ENCODE data around the gene ARHGEF2. TPM values are rescaled to one million over a fixed set of nuclear protein-coding genes. Genes with fewer than 3 reads are reported as not detected.

The ARHGEF2 gene
- total and polyA plus RNA-seq, 10 of the 15 experiments (the other 5 are each of a cell fraction or from before 2014, with no cell fraction given) = 8.1 to 113 (median 69.9) TPM

GRCh38 chr1:155976062-155976912 is 2.1 kb downstream of the ARHGEF2 start (continued):
- TF ChIP-seq ZBED1 (IDR thresholded peaks at IDR 0.05; ENCODE audit: borderline replicate concordance) (0 out of 2 replicates have a peak, but pooled peaks have one; percentile 22), BMI1 (IDR thresholded peaks at IDR 0.05; ENCODE audit: borderline replicate concordance) (no peak), EGR1 (IDR thresholded peaks at IDR 0.05; ENCODE audit: borderline replicate concordance in 1 of 2, low read depth in 2 of 2, low read length in 2 of 2) (no peak; a peak in 1 of 3 replicates), ZNF592 (IDR thresholded peaks at IDR 0.05) (no peak), KAT2A (conservative IDR thresholded peaks at IDR 0.05; ENCODE audit: control insufficient read depth, low read depth, low read length) (no peak), SMAD5 (IDR thresholded peaks at IDR 0.05; ENCODE audit: low read depth) (no peak), TARDBP (IDR thresholded peaks at IDR 0.05; ENCODE audit: borderline replicate concordance) (no peak), MEF2A (IDR thresholded peaks at IDR 0.05; ENCODE audit: insufficient read depth, low read depth, low read length) (no peak), SIX5 (IDR thresholded peaks at IDR 0.05; ENCODE audit: low read depth, low read length, severe bottlenecking) (no peak)
- TF ChIP-seq, protein P1, sequence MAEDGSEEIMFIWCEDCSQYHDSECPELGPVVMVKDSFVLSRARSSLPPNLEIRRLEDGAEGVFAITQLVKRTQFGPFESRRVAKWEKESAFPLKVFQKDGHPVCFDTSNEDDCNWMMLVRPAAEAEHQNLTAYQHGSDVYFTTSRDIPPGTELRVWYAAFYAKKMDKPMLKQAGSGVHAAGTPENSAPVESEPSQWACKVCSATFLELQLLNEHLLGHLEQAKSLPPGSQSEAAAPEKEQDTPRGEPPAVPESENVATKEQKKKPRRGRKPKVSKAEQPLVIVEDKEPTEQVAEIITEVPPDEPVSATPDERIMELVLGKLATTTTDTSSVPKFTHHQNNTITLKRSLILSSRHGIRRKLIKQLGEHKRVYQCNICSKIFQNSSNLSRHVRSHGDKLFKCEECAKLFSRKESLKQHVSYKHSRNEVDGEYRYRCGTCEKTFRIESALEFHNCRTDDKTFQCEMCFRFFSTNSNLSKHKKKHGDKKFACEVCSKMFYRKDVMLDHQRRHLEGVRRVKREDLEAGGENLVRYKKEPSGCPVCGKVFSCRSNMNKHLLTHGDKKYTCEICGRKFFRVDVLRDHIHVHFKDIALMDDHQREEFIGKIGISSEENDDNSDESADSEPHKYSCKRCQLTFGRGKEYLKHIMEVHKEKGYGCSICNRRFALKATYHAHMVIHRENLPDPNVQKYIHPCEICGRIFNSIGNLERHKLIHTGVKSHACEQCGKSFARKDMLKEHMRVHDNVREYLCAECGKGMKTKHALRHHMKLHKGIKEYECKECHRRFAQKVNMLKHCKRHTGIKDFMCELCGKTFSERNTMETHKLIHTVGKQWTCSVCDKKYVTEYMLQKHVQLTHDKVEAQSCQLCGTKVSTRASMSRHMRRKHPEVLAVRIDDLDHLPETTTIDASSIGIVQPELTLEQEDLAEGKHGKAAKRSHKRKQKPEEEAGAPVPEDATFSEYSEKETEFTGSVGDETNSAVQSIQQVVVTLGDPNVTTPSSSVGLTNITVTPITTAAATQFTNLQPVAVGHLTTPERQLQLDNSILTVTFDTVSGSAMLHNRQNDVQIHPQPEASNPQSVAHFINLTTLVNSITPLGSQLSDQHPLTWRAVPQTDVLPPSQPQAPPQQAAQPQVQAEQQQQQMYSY (CRISPR knock-in tag; IDR thresholded peaks at IDR 0.05) = no peak
- TF ChIP-seq, protein P2, sequence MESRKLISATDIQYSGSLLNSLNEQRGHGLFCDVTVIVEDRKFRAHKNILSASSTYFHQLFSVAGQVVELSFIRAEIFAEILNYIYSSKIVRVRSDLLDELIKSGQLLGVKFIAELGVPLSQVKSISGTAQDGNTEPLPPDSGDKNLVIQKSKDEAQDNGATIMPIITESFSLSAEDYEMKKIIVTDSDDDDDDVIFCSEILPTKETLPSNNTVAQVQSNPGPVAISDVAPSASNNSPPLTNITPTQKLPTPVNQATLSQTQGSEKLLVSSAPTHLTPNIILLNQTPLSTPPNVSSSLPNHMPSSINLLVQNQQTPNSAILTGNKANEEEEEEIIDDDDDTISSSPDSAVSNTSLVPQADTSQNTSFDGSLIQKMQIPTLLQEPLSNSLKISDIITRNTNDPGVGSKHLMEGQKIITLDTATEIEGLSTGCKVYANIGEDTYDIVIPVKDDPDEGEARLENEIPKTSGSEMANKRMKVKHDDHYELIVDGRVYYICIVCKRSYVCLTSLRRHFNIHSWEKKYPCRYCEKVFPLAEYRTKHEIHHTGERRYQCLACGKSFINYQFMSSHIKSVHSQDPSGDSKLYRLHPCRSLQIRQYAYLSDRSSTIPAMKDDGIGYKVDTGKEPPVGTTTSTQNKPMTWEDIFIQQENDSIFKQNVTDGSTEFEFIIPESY (IDR thresholded peaks at IDR 0.05) = no peak
- TF ChIP-seq, protein P3, sequence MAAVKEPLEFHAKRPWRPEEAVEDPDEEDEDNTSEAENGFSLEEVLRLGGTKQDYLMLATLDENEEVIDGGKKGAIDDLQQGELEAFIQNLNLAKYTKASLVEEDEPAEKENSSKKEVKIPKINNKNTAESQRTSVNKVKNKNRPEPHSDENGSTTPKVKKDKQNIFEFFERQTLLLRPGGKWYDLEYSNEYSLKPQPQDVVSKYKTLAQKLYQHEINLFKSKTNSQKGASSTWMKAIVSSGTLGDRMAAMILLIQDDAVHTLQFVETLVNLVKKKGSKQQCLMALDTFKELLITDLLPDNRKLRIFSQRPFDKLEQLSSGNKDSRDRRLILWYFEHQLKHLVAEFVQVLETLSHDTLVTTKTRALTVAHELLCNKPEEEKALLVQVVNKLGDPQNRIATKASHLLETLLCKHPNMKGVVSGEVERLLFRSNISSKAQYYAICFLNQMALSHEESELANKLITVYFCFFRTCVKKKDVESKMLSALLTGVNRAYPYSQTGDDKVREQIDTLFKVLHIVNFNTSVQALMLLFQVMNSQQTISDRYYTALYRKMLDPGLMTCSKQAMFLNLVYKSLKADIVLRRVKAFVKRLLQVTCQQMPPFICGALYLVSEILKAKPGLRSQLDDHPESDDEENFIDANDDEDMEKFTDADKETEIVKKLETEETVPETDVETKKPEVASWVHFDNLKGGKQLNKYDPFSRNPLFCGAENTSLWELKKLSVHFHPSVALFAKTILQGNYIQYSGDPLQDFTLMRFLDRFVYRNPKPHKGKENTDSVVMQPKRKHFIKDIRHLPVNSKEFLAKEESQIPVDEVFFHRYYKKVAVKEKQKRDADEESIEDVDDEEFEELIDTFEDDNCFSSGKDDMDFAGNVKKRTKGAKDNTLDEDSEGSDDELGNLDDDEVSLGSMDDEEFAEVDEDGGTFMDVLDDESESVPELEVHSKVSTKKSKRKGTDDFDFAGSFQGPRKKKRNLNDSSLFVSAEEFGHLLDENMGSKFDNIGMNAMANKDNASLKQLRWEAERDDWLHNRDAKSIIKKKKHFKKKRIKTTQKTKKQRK (IDR thresholded peaks at IDR 0.05; ENCODE audit: low read depth, low read length) = no peak
- TF ChIP-seq, protein P4, sequence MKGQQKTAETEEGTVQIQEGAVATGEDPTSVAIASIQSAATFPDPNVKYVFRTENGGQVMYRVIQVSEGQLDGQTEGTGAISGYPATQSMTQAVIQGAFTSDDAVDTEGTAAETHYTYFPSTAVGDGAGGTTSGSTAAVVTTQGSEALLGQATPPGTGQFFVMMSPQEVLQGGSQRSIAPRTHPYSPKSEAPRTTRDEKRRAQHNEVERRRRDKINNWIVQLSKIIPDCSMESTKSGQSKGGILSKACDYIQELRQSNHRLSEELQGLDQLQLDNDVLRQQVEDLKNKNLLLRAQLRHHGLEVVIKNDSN (IDR thresholded peaks at IDR 0.05; ENCODE audit: borderline replicate concordance, extremely low read length, insufficient read depth, low read depth, low read length) = no peak

All from GM12878 (cell line).